HFFc6 (cell line): Measurements from ENCODE around the gene PHACTR3. TPM values are rescaled to one million over a fixed set of nuclear protein-coding genes. Genes with fewer than 3 reads are reported as not detected.

Source experiments
- DNase-seq: peaks from one replicate; pipeline ENCODE4 v3.0.0-alpha.2; 2018
- H3K27ac Mint-ChIP-seq: 2 replicates; pipeline ENCODE4 v1.8.0; 2020; ENCODE audit warnings: mild to moderate bottlenecking, mixed read lengths
- H3K27me3 Mint-ChIP-seq: 2 replicates; pipeline ENCODE4 v1.8.0; 2021; ENCODE audit warnings: mild to moderate bottlenecking, moderate library complexity, mixed read lengths; ENCODE audit not compliant: insufficient read depth
- H3K36me3 Mint-ChIP-seq: 2 replicates; pipeline ENCODE4 v1.8.0; 2021; ENCODE audit warnings: low read depth, mixed read lengths
- H3K4me1 Mint-ChIP-seq: 2 replicates; pipeline ENCODE4 v1.8.0; 2020; ENCODE audit warnings: low read depth, mixed read lengths
- H3K4me3 Mint-ChIP-seq: 2 replicates; pipeline ENCODE4 v1.8.0; 2020; ENCODE audit warnings: mild to moderate bottlenecking, moderate library complexity, mixed read lengths
- H3K9me3 Mint-ChIP-seq: 2 replicates; pipeline ENCODE4 v1.8.0; 2020; ENCODE audit warnings: mild to moderate bottlenecking, mixed read lengths
- total RNA-seq, 6 experiments: library from RNA; stranded (reverse); fragmentation: NEBNext Ultra II Directional; extraction: Animal tissue kit (Norgen Biotek cat#: 25700); gene quantifications; 2 replicates in 1 of 6; 3 replicates in 5 of 6; pipeline ENCODE4 v1.2.3, GENCODE V29; 2021
- TF ChIP-seq, protein P1 (sequence below): fragments of 200-600 bp; sonication (generic); IDR thresholded peaks from 2 replicates; pipeline ENCODE4 v1.5.0; 2021; ENCODE audit warnings: antibody characterized with exemption, mild to moderate bottlenecking

PHACTR3 gene
- total RNA-seq, 6 experiments from 2014 or later = not detected

DNA sequence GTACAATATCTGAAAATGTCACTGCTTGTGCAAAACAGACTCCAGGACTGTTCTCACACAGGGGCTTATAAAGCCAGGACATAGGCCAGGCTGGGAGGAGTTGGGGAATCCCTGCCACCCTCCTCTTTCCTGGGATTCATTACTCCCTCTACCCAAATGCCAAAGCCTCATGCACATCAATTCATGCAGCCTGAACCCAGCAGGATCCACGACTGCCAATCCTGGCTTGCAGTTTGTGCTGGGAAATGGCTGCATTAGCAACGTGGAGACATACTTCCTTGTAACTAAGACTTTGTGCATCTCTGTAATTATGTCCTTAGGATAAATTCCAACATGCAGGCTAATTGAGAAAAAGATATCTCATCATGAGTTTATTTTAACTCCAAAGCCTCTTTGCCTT, 185.3 kb downstream of the PHACTR3 start:
- peaks cover 56% of the 10 kb centered on the region for H3K9me3 Mint-ChIP-seq
- no peaks in the 10 kb centered on the region for H3K36me3 Mint-ChIP-seq
- DNase-seq = no peak
- no peak overlapping the region for H3K4me3 Mint-ChIP-seq
- H3K27ac Mint-ChIP-seq = no peak overlapping the region
- no peaks in the 10 kb centered on the region for H3K4me1 Mint-ChIP-seq
- TF ChIP-seq, protein P1, sequence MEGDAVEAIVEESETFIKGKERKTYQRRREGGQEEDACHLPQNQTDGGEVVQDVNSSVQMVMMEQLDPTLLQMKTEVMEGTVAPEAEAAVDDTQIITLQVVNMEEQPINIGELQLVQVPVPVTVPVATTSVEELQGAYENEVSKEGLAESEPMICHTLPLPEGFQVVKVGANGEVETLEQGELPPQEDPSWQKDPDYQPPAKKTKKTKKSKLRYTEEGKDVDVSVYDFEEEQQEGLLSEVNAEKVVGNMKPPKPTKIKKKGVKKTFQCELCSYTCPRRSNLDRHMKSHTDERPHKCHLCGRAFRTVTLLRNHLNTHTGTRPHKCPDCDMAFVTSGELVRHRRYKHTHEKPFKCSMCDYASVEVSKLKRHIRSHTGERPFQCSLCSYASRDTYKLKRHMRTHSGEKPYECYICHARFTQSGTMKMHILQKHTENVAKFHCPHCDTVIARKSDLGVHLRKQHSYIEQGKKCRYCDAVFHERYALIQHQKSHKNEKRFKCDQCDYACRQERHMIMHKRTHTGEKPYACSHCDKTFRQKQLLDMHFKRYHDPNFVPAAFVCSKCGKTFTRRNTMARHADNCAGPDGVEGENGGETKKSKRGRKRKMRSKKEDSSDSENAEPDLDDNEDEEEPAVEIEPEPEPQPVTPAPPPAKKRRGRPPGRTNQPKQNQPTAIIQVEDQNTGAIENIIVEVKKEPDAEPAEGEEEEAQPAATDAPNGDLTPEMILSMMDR = no peak
- no peaks in the 10 kb centered on the region for H3K27me3 Mint-ChIP-seq

DNA sequence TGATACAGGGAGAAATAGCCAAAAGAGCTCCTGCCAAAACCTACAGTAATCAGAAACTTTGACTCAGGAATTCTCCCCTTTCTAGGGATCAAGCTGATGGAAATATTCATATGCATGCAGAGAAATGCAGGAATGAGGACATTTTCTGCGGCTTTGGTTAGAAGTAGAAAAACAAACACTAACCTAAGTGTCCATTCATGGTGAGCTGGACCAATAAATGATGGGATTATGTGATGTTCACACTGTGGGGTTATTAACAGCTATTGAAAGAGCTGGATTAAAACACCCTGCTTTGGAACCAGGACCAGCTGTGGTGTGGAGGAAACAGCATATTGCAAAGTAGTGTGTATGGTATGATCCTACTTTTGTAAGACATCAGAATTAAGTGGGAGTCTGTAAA, 186.0 kb downstream of the PHACTR3 start:
- no peak overlapping the region for H3K4me3 Mint-ChIP-seq
- no peaks in the 10 kb centered on the region for H3K4me1 Mint-ChIP-seq
- H3K27ac Mint-ChIP-seq = no peak overlapping the region
- peaks cover 53% of the 10 kb centered on the region for H3K9me3 Mint-ChIP-seq
- H3K36me3 Mint-ChIP-seq = no peaks in the 10 kb centered on the region
- TF ChIP-seq, protein P1 = no peak
- no peak for DNase-seq
- no peaks in the 10 kb centered on the region for H3K27me3 Mint-ChIP-seq

DNA sequence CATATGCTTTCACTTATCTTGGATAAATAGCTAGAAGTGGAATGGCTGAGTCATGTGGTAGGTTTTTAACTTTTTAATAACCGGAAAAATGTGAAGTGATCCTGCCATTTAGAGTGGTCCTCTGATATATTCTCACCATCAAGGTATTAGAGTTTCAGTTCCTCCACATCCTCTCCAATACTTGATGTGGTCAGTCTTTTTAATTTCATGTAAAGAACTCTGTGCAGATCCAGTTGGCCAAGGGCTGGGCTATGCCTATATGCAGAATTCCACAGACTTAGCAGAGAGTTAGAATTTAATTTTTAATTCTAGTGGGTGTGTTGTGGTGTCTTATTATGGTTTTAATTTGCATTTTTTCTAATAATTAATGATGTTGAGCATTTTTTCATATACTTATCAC, 188.0 kb downstream of the PHACTR3 start:
- Mint-ChIP-seq H3K27me3 (no peaks in the 10 kb centered on the region; the same call in 1 of the 2 replicates), H3K9me3 (peaks cover 51% of the 10 kb centered on the region), H3K4me1 (no peaks in the 10 kb centered on the region), H3K27ac (no peak overlapping the region), H3K4me3 (no peak overlapping the region), H3K36me3 (no peaks in the 10 kb centered on the region)
- TF ChIP-seq, protein P1 = no peak
- DNase-seq = no peak

DNA sequence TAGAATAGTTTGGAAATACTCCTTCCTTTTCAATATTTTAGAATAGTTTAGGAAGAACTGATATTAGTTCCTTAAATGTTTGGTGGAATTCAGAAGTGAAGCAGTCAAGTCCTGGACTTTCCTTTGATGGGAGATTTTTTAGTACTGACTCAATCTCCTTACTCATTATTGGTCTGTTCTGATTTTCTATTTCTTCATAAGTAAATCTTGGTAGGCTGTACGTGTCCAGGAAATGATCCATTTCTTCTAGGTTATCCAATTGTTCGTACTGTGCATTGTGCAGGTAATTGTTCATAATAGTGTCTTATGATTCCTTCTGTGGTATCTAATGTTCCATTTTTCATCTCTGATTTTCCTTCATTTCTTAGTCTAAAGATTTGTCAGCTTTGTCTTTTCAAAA, 190.2 kb downstream of the PHACTR3 start:
- no peaks in the 10 kb centered on the region; the same call in 1 of the 2 replicates for H3K27me3 Mint-ChIP-seq

DNA sequence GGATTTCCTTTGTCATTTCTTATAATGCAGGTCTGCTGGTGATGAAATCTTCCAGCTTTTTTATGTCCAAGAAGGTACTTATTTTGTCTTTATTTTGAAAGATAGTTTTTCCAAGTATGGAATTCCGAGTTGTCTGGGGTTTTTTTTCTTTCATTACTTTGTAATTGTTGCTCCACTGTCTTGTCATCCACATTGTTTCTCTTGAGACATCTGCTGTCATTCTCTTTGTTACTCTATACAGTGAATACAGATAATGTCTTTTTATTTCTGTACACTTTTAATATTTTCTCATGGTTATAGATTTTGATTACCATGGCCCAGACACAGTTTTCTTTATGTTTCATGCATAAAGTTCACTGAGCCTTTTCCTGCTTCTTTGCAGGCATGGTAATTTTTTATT, 196.0 kb downstream of the PHACTR3 start:
- H3K27ac Mint-ChIP-seq = no peak overlapping the region
- no peak for DNase-seq
- H3K27me3 Mint-ChIP-seq = no peaks in the 10 kb centered on the region; the same call in 1 of the 2 replicates
- H3K4me3 Mint-ChIP-seq = no peak overlapping the region
- H3K9me3 Mint-ChIP-seq = peaks cover 66% of the 10 kb centered on the region
- no peaks in the 10 kb centered on the region for H3K4me1 Mint-ChIP-seq
- TF ChIP-seq, protein P1 = no peak
- H3K36me3 Mint-ChIP-seq = no peaks in the 10 kb centered on the region

More for the DNA sequence above, 190.2 kb downstream of the PHACTR3 start:
- Mint-ChIP-seq H3K4me3 (no peak overlapping the region), H3K36me3 (no peaks in the 10 kb centered on the region), H3K4me1 (no peaks in the 10 kb centered on the region), H3K27ac (no peak overlapping the region), H3K9me3 (peaks cover 47% of the 10 kb centered on the region)
- DNase-seq = no peak
- TF ChIP-seq, protein P1 = no peak

DNA sequence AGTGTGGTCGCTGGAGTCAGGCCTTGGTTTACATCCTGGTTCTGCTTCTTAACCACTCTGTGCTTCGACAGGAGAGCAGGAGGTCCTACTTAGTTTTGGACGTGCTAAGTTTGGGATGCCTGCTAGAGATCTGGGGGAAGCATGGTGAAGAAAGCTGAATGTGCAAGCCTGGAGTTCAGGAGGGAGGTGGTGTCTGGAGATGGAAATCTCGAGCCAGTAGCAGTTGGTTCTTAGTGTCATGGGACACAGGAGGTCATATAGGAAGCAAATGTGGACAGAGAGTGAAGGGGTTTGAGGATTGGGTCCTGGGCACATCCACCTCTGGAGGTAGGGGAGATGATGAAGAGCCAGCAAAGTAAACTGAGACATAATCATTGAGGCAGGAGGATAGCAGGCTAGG, 197.7 kb downstream of the PHACTR3 start:
- H3K27ac Mint-ChIP-seq = no peak overlapping the region
- H3K4me1 Mint-ChIP-seq = no peaks in the 10 kb centered on the region
- no peaks in the 10 kb centered on the region; the same call in 1 of the 2 replicates for H3K27me3 Mint-ChIP-seq
- H3K36me3 Mint-ChIP-seq = no peaks in the 10 kb centered on the region
- TF ChIP-seq, protein P1 = no peak
- peaks cover 63% of the 10 kb centered on the region for H3K9me3 Mint-ChIP-seq
- DNase-seq = no peak
- no peak overlapping the region for H3K4me3 Mint-ChIP-seq
